Fibroblast of villous mesenchyme (primary cell): Measurements from ENCODE around the gene C22orf39. TPM values are rescaled to one million over a fixed set of nuclear protein-coding genes. Genes with fewer than 3 reads are reported as not detected.

Experiments used
- DNase-seq: peaks from one replicate; pipeline ENCODE4 v3.0.0-alpha.2; 2010; ENCODE audit warnings: low read depth
- H3K4me3 ChIP-seq: 2 replicates; pipeline ENCODE4 v1.5.1; 2011; ENCODE audit warnings: low read depth, mild to moderate bottlenecking, low read length
- total RNA-seq: library from RNA; depleted of rRNA; stranded (reverse); fragments of >200 nt; gene quantifications from 2 replicates; pipeline ENCODE4 v1.2.3, GENCODE V29; 2012
- TF ChIP-seq, protein P1 (sequence below): IDR thresholded peaks from 2 replicates; pipeline ENCODE4 v1.5.1; 2012; ENCODE audit warnings: low read depth, mild to moderate bottlenecking, low read length; ENCODE audit not compliant: insufficient read depth

The C22orf39 gene
- total RNA-seq, 1 donor: 12.5 TPM

DNA sequence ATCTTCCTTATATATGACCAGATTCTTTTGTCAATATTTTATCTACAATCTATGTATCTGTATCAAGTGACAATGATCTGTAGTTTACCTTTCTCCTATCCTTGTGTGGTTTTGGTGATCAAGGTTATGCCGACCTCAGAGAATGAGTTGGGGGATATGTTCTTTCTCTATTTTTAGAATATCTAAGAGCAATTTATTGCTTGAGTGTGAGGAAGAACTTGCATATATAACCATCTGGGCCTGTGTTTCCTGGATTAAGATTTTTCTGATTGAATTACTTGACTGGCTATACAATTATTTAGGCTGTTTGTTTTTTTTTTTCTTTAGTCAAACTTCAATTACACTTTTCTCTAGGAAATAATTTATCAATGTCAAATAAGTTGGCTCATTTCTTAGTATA is 14.0 kb upstream of the C22orf39 start:
- DNase-seq: no peak
- TF ChIP-seq, protein P1, sequence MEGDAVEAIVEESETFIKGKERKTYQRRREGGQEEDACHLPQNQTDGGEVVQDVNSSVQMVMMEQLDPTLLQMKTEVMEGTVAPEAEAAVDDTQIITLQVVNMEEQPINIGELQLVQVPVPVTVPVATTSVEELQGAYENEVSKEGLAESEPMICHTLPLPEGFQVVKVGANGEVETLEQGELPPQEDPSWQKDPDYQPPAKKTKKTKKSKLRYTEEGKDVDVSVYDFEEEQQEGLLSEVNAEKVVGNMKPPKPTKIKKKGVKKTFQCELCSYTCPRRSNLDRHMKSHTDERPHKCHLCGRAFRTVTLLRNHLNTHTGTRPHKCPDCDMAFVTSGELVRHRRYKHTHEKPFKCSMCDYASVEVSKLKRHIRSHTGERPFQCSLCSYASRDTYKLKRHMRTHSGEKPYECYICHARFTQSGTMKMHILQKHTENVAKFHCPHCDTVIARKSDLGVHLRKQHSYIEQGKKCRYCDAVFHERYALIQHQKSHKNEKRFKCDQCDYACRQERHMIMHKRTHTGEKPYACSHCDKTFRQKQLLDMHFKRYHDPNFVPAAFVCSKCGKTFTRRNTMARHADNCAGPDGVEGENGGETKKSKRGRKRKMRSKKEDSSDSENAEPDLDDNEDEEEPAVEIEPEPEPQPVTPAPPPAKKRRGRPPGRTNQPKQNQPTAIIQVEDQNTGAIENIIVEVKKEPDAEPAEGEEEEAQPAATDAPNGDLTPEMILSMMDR: no peak
- no peak overlapping the region for H3K4me3 ChIP-seq

DNA sequence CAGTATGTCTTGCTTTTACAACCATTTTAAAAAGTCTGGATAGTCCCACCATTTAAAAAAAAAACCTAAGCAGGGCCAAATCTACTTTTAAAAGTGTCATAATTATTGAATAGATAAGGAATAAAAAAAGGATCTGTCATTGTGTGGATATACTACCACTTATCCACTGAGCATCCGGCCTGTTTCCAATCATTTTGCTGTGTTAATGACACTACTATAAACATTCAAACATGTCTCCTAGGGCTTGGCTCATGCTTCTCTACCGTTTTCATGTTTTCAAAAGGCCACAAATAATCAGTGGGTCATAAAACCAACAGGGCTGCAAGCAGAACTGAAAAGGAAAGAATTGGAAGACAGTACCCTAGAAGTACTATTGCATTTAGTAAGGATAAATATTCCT is 12.5 kb upstream of the C22orf39 start:
- DNase-seq: peak; percentile 61
- no peak overlapping the region for H3K4me3 ChIP-seq
- TF ChIP-seq, protein P1: no peak

DNA sequence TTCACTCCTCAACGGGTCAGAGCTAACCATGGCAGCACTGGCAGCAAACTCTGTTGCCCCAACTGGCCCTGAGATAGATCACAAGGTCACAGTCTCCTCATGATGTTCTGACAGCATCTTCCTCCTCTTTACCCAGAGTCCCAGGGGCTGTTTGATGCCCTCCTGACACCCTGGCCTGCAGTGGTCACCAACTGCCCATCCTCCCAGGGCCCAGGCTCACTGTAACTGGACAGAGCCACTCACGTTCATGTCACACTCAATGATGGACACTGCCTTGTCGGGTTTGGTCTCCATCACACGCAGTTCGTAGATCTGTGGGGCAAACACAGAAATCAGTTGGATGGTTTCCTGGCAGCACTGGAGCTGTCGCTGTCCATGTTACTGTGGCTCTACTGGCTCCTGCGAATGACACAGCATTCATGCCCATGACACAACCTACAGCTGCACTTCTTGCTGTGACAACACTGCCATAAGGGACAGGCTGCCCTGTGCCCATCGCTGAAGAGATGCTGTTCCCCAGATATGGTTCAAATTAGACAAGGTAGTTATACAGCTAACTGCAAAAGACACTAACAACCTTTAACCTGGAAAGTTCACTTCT is 10.4 kb upstream of the C22orf39 start:
- TF ChIP-seq, protein P1: no peak
- H3K4me3 ChIP-seq: no peak overlapping the region
- no peak for DNase-seq

DNA sequence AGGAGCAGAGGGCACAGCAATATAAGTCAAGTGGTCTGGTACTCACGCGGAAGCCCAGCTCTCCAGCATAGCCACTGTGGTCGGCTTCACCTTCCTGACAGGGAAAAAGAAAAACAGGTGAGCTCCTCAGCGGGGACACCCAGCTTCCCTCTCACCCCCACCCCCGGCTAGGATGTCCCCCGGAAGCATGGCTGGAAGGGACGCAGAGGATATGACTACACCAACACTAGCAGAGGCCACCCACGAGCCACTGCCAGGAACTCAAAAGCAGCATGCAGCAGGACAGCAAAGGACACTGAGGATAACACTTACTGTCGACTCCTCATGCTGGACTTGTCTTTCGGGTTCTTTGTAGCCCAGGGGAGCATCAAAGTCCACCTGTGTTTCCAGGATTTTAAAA is 9.0 kb upstream of the C22orf39 start:
- TF ChIP-seq, protein P1: no peak
- H3K4me3 ChIP-seq: no peak overlapping the region
- DNase-seq: no peak

DNA sequence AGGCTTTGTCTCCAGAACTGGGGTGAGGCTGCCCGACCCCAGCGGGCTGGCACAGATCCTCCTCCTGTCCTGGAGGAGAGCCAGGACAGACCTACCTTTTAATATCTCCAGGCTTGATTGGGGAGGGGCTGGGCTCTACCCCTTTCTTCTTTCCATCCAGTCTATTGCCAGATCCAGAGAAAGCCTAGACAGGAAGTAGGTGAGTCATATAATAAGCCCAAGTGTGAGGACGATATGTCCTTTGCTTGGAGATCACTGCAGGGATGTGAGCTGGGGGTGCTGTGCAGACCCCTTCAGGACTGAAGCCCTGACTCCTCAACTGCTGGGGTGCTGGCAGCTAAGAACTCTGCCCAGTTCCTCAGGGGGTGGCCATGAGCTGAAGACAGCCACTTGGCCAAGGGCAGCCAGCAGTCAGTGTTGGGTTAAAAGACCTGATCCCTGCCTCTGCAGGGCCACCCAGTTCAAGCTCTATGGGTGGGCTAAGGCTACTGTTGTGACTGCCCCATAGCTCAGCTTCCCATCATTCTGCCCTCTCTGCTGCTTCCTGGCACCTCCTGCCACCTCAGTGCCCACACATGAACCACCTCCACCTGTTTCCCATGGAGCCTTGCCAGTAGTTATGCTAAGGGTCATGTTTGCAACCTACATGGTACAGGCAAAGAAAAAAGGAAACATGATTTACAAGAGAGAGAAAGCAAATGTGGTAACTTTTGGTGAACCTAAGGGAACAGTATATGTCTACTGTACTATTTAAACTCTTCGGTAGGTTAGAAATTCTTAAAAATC is 8.3 kb upstream of the C22orf39 start:
- H3K4me3 ChIP-seq: no peak overlapping the region
- DNase-seq: no peak
- TF ChIP-seq, protein P1: no peak

DNA sequence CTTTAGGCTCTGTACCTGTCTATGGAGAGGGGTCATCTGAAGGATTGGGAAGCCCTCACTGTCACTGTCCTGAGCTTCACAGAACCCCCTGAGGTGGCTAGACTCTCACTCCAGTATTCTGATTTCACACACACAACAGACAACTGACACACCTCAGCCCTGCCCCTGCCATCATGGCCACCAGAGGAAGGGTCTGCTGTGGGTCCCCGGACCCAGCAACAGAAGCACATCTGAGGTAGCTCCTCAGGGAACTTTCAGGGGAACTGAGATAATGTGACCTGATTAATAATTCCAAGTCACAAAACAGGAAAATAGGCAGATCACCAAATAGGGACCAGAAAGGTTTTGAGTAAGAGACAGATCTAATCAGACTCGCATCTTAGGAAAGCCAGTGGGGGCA is 7.5 kb upstream of the C22orf39 start:
- no peak overlapping the region for H3K4me3 ChIP-seq
- no peak for DNase-seq
- TF ChIP-seq, protein P1: no peak
